Measurements from ENCODE around the gene WNT1.
A peak's percentile ranks its signal among the peaks of the same experiment; 100 is the strongest.

DNA sequence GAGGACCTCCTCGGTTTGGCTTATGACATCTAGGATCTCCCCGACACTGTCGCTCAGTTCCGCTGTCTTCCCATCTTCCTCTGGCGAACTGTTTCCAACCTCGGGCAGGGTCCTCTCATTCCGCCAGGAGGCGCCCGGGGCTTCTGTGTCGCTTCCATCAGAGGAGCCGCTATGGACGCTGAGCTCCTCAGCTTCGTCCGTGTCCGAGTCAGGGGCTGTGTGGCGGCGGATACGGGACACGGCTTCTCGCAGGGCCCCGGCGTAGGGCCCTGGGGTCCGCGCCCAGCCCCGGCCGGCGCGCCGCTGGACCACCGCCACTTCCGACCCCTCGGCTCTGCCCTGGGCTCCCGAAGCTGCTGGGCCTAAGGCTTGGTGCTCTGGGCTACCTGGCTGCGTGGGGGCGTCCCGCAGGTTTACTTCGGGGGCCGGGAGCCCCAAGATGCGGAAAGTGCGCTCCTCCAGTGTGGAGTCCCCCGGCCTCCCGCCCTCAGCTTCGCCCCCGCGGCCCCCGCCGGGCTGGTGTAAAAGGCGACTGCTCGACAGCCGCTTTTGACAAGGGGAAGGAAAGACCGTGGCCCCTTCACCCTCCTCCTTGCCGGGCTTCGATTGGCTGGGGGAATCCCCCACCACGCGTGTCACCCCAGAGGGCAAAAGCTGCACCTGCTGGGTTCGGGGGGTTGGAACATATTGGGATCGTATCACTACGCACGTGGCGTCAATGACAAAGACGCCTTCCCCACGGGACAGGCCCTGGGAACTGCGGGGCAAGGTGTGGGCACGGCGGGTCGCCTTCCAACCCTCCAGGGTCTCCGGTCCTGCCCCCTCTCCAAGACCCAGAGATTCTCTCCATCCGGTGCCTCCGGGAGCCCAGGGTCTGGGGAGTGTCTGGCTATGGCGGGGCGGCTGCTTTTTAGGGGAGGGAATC is 18.9 kb downstream of the WNT1 start:
- TF ChIP-seq, protein P1, sequence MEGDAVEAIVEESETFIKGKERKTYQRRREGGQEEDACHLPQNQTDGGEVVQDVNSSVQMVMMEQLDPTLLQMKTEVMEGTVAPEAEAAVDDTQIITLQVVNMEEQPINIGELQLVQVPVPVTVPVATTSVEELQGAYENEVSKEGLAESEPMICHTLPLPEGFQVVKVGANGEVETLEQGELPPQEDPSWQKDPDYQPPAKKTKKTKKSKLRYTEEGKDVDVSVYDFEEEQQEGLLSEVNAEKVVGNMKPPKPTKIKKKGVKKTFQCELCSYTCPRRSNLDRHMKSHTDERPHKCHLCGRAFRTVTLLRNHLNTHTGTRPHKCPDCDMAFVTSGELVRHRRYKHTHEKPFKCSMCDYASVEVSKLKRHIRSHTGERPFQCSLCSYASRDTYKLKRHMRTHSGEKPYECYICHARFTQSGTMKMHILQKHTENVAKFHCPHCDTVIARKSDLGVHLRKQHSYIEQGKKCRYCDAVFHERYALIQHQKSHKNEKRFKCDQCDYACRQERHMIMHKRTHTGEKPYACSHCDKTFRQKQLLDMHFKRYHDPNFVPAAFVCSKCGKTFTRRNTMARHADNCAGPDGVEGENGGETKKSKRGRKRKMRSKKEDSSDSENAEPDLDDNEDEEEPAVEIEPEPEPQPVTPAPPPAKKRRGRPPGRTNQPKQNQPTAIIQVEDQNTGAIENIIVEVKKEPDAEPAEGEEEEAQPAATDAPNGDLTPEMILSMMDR (IDR thresholded peaks at IDR 0.05) = peak; percentile 50 to 78 (median 58)
- no peak for TF ChIP-seq POLR2A (IDR thresholded peaks at IDR 0.05)
